ENCODE measurements around the gene ATG12. TPM values are rescaled to one million over a fixed set of nuclear protein-coding genes. Genes with fewer than 3 reads are reported as not detected.
A peak's percentile ranks its signal among the peaks of the same experiment; 100 is the strongest.

ATG12 gene
- total RNA-seq, 1 experiment from 2014 or later: 39.9 TPM

GRCh38 chr5:115854139-115854538 lies 12.8 kb upstream of the ATG12 start (continued):
- TF ChIP-seq GRHL2 (CRISPR knock-in tag; IDR thresholded peaks at IDR 0.05; ENCODE audit: insufficient replicate concordance, severe bottlenecking): no peak
- TF ChIP-seq, protein P1, sequence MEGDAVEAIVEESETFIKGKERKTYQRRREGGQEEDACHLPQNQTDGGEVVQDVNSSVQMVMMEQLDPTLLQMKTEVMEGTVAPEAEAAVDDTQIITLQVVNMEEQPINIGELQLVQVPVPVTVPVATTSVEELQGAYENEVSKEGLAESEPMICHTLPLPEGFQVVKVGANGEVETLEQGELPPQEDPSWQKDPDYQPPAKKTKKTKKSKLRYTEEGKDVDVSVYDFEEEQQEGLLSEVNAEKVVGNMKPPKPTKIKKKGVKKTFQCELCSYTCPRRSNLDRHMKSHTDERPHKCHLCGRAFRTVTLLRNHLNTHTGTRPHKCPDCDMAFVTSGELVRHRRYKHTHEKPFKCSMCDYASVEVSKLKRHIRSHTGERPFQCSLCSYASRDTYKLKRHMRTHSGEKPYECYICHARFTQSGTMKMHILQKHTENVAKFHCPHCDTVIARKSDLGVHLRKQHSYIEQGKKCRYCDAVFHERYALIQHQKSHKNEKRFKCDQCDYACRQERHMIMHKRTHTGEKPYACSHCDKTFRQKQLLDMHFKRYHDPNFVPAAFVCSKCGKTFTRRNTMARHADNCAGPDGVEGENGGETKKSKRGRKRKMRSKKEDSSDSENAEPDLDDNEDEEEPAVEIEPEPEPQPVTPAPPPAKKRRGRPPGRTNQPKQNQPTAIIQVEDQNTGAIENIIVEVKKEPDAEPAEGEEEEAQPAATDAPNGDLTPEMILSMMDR (IDR thresholded peaks at IDR 0.05): no peak
- TF ChIP-seq RELA (CRISPR knock-in tag; IDR thresholded peaks at IDR 0.05; ENCODE audit: borderline replicate concordance): no peak
- no peak for TF ChIP-seq ZNF138 (CRISPR knock-in tag; conservative IDR thresholded peaks at IDR 0.05)
- TF ChIP-seq ZNF121 (CRISPR knock-in tag; IDR thresholded peaks at IDR 0.05): no peak
- no peak for TF ChIP-seq ATF1 (CRISPR knock-in tag; IDR thresholded peaks at IDR 0.05)
- TF ChIP-seq NR1H2 (CRISPR knock-in tag; IDR thresholded peaks at IDR 0.05): no peak
- no peak for TF ChIP-seq NFE2L1 (CRISPR knock-in tag; IDR thresholded peaks at IDR 0.05)
- no peak for TF ChIP-seq NR3C1 (CRISPR knock-in tag; conservative IDR thresholded peaks at IDR 0.05; ENCODE audit: low read depth)
- TF ChIP-seq ATF6 (CRISPR knock-in tag; IDR thresholded peaks at IDR 0.05): no peak
- no peak for TF ChIP-seq ZNF232 (CRISPR knock-in tag; IDR thresholded peaks at IDR 0.05)
- TF ChIP-seq ZNF219 (CRISPR knock-in tag; IDR thresholded peaks at IDR 0.05; ENCODE audit: borderline replicate concordance): no peak
- TF ChIP-seq, protein P2, sequence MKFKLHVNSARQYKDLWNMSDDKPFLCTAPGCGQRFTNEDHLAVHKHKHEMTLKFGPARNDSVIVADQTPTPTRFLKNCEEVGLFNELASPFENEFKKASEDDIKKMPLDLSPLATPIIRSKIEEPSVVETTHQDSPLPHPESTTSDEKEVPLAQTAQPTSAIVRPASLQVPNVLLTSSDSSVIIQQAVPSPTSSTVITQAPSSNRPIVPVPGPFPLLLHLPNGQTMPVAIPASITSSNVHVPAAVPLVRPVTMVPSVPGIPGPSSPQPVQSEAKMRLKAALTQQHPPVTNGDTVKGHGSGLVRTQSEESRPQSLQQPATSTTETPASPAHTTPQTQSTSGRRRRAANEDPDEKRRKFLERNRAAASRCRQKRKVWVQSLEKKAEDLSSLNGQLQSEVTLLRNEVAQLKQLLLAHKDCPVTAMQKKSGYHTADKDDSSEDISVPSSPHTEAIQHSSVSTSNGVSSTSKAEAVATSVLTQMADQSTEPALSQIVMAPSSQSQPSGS (CRISPR knock-in tag; IDR thresholded peaks at IDR 0.05; ENCODE audit: borderline replicate concordance, low read depth): no peak
- TF ChIP-seq TEAD4 (CRISPR knock-in tag; IDR thresholded peaks at IDR 0.05): no peak

DNA sequence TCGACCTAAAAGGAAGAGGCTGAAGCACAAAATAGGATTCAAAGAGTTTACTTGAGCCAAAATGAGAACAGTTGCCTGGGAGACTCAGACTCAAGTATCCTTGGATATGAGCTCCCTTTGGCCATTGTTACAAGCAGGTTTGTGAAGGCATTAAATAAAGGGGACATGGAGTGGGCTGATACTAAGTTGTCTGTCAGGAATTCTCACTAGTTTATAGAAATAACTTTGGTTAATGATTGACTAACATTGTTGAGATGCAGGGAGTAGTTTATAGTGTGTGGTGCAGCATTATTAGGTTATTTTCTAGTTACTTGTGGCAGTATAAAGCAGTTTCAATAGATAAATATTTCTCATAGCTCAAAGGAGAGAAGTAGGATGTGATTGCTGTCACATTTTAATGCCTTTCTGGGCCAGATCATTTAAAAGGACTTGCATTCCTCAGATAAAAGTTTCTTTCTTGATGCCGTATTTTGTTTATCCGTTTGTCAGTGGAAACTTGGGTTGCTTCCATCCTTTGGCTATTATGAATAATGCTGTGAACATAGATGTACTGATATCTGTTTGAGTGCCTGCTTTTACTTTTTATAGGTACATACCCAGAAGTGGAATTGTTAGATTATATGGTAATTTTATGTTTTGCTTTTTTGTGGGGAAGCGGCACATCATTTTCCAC lies 9.5 kb upstream of the ATG12 start:
- peaks cover 14% of the 10 kb centered on the region for H3K36me3 Mint-ChIP-seq
- no peak for ATAC-seq
- no peak for TF ChIP-seq ESRRA (CRISPR knock-in tag; IDR thresholded peaks at IDR 0.05; ENCODE audit: borderline replicate concordance)
- TF ChIP-seq ATF1 (CRISPR knock-in tag; IDR thresholded peaks at IDR 0.05): no peak
- TF ChIP-seq, protein P3, sequence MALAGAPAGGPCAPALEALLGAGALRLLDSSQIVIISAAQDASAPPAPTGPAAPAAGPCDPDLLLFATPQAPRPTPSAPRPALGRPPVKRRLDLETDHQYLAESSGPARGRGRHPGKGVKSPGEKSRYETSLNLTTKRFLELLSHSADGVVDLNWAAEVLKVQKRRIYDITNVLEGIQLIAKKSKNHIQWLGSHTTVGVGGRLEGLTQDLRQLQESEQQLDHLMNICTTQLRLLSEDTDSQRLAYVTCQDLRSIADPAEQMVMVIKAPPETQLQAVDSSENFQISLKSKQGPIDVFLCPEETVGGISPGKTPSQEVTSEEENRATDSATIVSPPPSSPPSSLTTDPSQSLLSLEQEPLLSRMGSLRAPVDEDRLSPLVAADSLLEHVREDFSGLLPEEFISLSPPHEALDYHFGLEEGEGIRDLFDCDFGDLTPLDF (CRISPR knock-in tag; IDR thresholded peaks at IDR 0.05): no peak
- TF ChIP-seq, protein P4, sequence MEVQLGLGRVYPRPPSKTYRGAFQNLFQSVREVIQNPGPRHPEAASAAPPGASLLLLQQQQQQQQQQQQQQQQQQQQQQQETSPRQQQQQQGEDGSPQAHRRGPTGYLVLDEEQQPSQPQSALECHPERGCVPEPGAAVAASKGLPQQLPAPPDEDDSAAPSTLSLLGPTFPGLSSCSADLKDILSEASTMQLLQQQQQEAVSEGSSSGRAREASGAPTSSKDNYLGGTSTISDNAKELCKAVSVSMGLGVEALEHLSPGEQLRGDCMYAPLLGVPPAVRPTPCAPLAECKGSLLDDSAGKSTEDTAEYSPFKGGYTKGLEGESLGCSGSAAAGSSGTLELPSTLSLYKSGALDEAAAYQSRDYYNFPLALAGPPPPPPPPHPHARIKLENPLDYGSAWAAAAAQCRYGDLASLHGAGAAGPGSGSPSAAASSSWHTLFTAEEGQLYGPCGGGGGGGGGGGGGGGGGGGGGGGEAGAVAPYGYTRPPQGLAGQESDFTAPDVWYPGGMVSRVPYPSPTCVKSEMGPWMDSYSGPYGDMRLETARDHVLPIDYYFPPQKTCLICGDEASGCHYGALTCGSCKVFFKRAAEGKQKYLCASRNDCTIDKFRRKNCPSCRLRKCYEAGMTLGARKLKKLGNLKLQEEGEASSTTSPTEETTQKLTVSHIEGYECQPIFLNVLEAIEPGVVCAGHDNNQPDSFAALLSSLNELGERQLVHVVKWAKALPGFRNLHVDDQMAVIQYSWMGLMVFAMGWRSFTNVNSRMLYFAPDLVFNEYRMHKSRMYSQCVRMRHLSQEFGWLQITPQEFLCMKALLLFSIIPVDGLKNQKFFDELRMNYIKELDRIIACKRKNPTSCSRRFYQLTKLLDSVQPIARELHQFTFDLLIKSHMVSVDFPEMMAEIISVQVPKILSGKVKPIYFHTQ (CRISPR knock-in tag; IDR thresholded peaks at IDR 0.05): no peak
- TF ChIP-seq PREB (CRISPR knock-in tag; IDR thresholded peaks at IDR 0.05; ENCODE audit: borderline replicate concordance): no peak
- TF ChIP-seq ZNF396 (CRISPR knock-in tag; IDR thresholded peaks at IDR 0.05; ENCODE audit: borderline replicate concordance): no peak
- no peak for TF ChIP-seq TEAD4 (CRISPR knock-in tag; IDR thresholded peaks at IDR 0.05)
- TF ChIP-seq IRF2 (CRISPR knock-in tag; IDR thresholded peaks at IDR 0.05; ENCODE audit: borderline replicate concordance, low read depth): no peak
- TF ChIP-seq NR2C2 (CRISPR knock-in tag; IDR thresholded peaks at IDR 0.05): no peak
- TF ChIP-seq ZBTB43 (CRISPR knock-in tag; IDR thresholded peaks at IDR 0.05): no peak
- TF ChIP-seq NFYB (CRISPR knock-in tag; conservative IDR thresholded peaks at IDR 0.05; ENCODE audit: low read depth): no peak
- no peak for TF ChIP-seq ZNF121 (CRISPR knock-in tag; IDR thresholded peaks at IDR 0.05)
- TF ChIP-seq ZNF232 (CRISPR knock-in tag; IDR thresholded peaks at IDR 0.05): no peak
- TF ChIP-seq NR3C1 (CRISPR knock-in tag; conservative IDR thresholded peaks at IDR 0.05; ENCODE audit: low read depth): no peak
- no peak for TF ChIP-seq JUN (CRISPR knock-in tag; IDR thresholded peaks at IDR 0.05)
- no peak for TF ChIP-seq GRHL2 (CRISPR knock-in tag; IDR thresholded peaks at IDR 0.05; ENCODE audit: insufficient replicate concordance, severe bottlenecking)

More for the DNA sequence above, 9.5 kb upstream of the ATG12 start:
- POLR2A ChIA-PET: no interaction called here
- peaks cover 15% of the 10 kb centered on the region for H3K9me3 Mint-ChIP-seq
- no peak for DNase-seq (ENCODE audit: low spot score)
- 0 out of 2 replicates have a peak overlapping the region, but pooled peaks have one; percentile 26 for H3K27ac Mint-ChIP-seq
- H3K4me3 Mint-ChIP-seq: no peak overlapping the region
- H3K4me1 Mint-ChIP-seq: peaks cover 23% of the 10 kb centered on the region
- CTCF ChIA-PET: no interaction called here
- H3K27me3 Mint-ChIP-seq (ENCODE audit: low read depth): no peaks in the 10 kb centered on the region; the same call in 1 of the 2 replicates

All from WTC11 (cell line).